ENCODE measurements around the gene PATL2. TPM values are rescaled to one million over a fixed set of nuclear protein-coding genes. Genes with fewer than 3 reads are reported as not detected.
"Not testable (repeated sequence)": the region's sequence is repeated elsewhere in the genome, so short reads cannot be mapped to it uniquely, and the experiment has no call there.

PATL2 gene
- total RNA-seq (2014; rRNA removed; shearing (Covaris generic)): 0.20 TPM in 1 of 2 replicates, not detected in the other

- Histone ChIP-seq H3K27me3 (no peaks in the 10 kb centered on the region), H3K27ac (peak within 1 kb of the TSS; percentile 79), H3K4me3 (peak within 1 kb of the TSS; percentile 87), H3K9me3 (replicated peaks) (no peaks in the 10 kb centered on the region), H3K4me1 (0 out of 2 replicates have a peak, but pooled peaks cover 6% of the 10 kb centered on the region), H3K36me3 (peaks cover 13% of the 10 kb centered on the region)
- DNase-seq: peak; percentile 95 to 98
Observed at GRCh38 chr15:44711096-44711742, at the start of gene PATL2, which contains the start of gene B2M. Gene PATL2 (minus strand): TSS chr15:44711323. CDS start chr15:44676490, 34,833 bp downstream. Gene B2M (plus strand): TSS chr15:44711517. CDS start chr15:44711547, 30 bp downstream.

- Histone ChIP-seq H3K27me3 (peaks cover 3% of the 10 kb centered on the region; the same call in 1 of the 2 replicates), H3K4me3 (no peak overlapping the region), H3K9me3 (replicated peaks) (peaks cover 9% of the 10 kb centered on the region; the same call in 1 of the 2 replicates), H3K27ac (no peak overlapping the region), H3K36me3 (no peaks in the 10 kb centered on the region), H3K4me1 (no peaks in the 10 kb centered on the region)
- DNase-seq: no peak
Observed at GRCh38 chr15:44753345-44753744, 42.2 kb upstream of the PATL2 start.

GRCh38 chr15:44743454-44743853 is 32.3 kb upstream of the PATL2 start:
- not testable (repeated sequence) for H3K27ac ChIP-seq; H3K9me3 ChIP-seq (replicated peaks); H3K4me3 ChIP-seq; H3K36me3 ChIP-seq; H3K27me3 ChIP-seq; H3K4me1 ChIP-seq
- DNase-seq: peak in 1 of 2 experiments; percentile 18

GRCh38 chr15:44739222-44739847 is 28.2 kb upstream of the PATL2 start:
- not testable (repeated sequence) for H3K4me3 ChIP-seq; H3K36me3 ChIP-seq; H3K9me3 ChIP-seq (replicated peaks); H3K4me1 ChIP-seq; DNase-seq; H3K27me3 ChIP-seq; H3K27ac ChIP-seq

- no peak overlapping the region for H3K4me3 ChIP-seq
Observed at GRCh38 chr15:44738340-44738984, 27.3 kb upstream of the PATL2 start.

GRCh38 chr15:44736181-44736765 is 25.1 kb upstream of the PATL2 start, which contains the start of gene TRIM69:
Gene TRIM69 (plus strand): TSS chr15:44736528. CDS start chr15:44736705, 177 bp downstream.
- peaks cover 4% of the 10 kb centered on the region; the same call in 1 of the 2 replicates for H3K4me1 ChIP-seq
- no peak for DNase-seq
- H3K27me3 ChIP-seq: no peaks in the 10 kb centered on the region
- no peaks in the 10 kb centered on the region for H3K9me3 ChIP-seq (replicated peaks)
- no peak within 1 kb of the TSS for H3K27ac ChIP-seq
- no peaks in the 10 kb centered on the region for H3K36me3 ChIP-seq
- H3K4me3 ChIP-seq: no peak within 1 kb of the TSS

More at GRCh38 chr15:44738340-44738984, 27.3 kb upstream of the PATL2 start:
- peak in 1 of 2 experiments; percentile 76 for DNase-seq
- Histone ChIP-seq H3K4me1 (peaks cover 4% of the 10 kb centered on the region; the same call in 1 of the 2 replicates), H3K36me3 (no peaks in the 10 kb centered on the region), H3K9me3 (replicated peaks) (no peaks in the 10 kb centered on the region), H3K27me3 (no peaks in the 10 kb centered on the region), H3K27ac (no peak overlapping the region)

GRCh38 chr15:44735482-44736180 is 24.5 kb upstream of the PATL2 start:
- H3K27ac ChIP-seq: no peak overlapping the region
- no peak for DNase-seq
- no peaks in the 10 kb centered on the region for H3K27me3 ChIP-seq
- H3K4me1 ChIP-seq: peaks cover 4% of the 10 kb centered on the region; the same call in 1 of the 2 replicates
- H3K4me3 ChIP-seq: no peak overlapping the region
- H3K9me3 ChIP-seq (replicated peaks): no peaks in the 10 kb centered on the region
- no peaks in the 10 kb centered on the region for H3K36me3 ChIP-seq

- Histone ChIP-seq H3K36me3 (no peaks in the 10 kb centered on the region), H3K4me1 (peaks cover 4% of the 10 kb centered on the region; the same call in 1 of the 2 replicates), H3K4me3 (no peak overlapping the region), H3K27me3 (no peaks in the 10 kb centered on the region), H3K9me3 (replicated peaks) (no peaks in the 10 kb centered on the region), H3K27ac (no peak overlapping the region)
- DNase-seq: no peak
Observed at GRCh38 chr15:44734839-44735481, 23.8 kb upstream of the PATL2 start.

GRCh38 chr15:44729408-44730127 is 18.4 kb upstream of the PATL2 start:
- Histone ChIP-seq H3K4me3 (peak overlapping the region; percentile 73), H3K9me3 (replicated peaks) (no peaks in the 10 kb centered on the region), H3K27ac (peak overlapping the region; percentile 67), H3K27me3 (no peaks in the 10 kb centered on the region), H3K4me1 (peaks cover 22% of the 10 kb centered on the region), H3K36me3 (no peaks in the 10 kb centered on the region)
- peak in 1 of 2 experiments; percentile 57 for DNase-seq

- Histone ChIP-seq H3K4me3 (peak overlapping the region; percentile 73), H3K4me1 (peaks cover 22% of the 10 kb centered on the region), H3K9me3 (replicated peaks) (no peaks in the 10 kb centered on the region), H3K27ac (peak overlapping the region; percentile 67), H3K36me3 (no peaks in the 10 kb centered on the region), H3K27me3 (no peaks in the 10 kb centered on the region)
- DNase-seq: peak; percentile 94 to 98
Observed at GRCh38 chr15:44728576-44729407, 17.7 kb upstream of the PATL2 start.

GRCh38 chr15:44728232-44728575 is 17.1 kb upstream of the PATL2 start:
- DNase-seq; H3K27me3 ChIP-seq; H3K9me3 ChIP-seq (replicated peaks); H3K36me3 ChIP-seq: not testable (repeated sequence)
- Histone ChIP-seq H3K27ac (peak overlapping the region; percentile 67), H3K4me1 (peaks cover 22% of the 10 kb centered on the region), H3K4me3 (peak overlapping the region; percentile 73)

- Histone ChIP-seq H3K4me3 (peak overlapping the region; percentile 73), H3K4me1 (peaks cover 22% of the 10 kb centered on the region), H3K9me3 (replicated peaks) (no peaks in the 10 kb centered on the region), H3K27ac (peak overlapping the region; percentile 67), H3K36me3 (no peaks in the 10 kb centered on the region), H3K27me3 (no peaks in the 10 kb centered on the region)
- DNase-seq: no peak
Observed at GRCh38 chr15:44727485-44728231, 16.5 kb upstream of the PATL2 start.

Measured in SJCRH30 (cell line).